Measurements from ENCODE around the gene DBT. TPM values are rescaled to one million over a fixed set of nuclear protein-coding genes. Genes with fewer than 3 reads are reported as not detected.

DBT gene
- total RNA-seq, 1 experiment from 2014 or later = 20.3 TPM

GRCh38 chr1:100230765-100231164 is 18.9 kb downstream of the DBT start:
- Histone ChIP-seq H2BK5ac (ENCODE audit: insufficient read length, low read length) (no peak overlapping the region), H3K4me1 (ENCODE audit: insufficient read depth, low read length) (no peaks in the 10 kb centered on the region), H3K9ac (ENCODE audit: extremely low read depth, insufficient read length, low read length) (no peak overlapping the region), H4K5ac (ENCODE audit: insufficient read length, low read depth, low read length) (no peak overlapping the region), H4K8ac (replicated peaks; ENCODE audit: insufficient read length, low read depth, low read length) (no peak overlapping the region), H3K27me3 (ENCODE audit: insufficient read depth, low read length) (no peaks in the 10 kb centered on the region), H2BK120ac (ENCODE audit: low read depth, low read length, poor library complexity, severe bottlenecking) (no peak overlapping the region), H2BK12ac (ENCODE audit: insufficient read length, low read depth, low read length) (no peak overlapping the region), H2AFZ (ENCODE audit: low read length) (no peak overlapping the region), H3K4ac (ENCODE audit: low read depth, low read length) (no peak overlapping the region), H3K79me1 (ENCODE audit: insufficient read depth, low read depth, low read length, poor library complexity, severe bottlenecking) (no peaks in the 10 kb centered on the region), H3K23ac (ENCODE audit: insufficient read length, low read depth, low read length) (no peak overlapping the region), H3K4me2 (ENCODE audit: insufficient read depth, insufficient read length, low read length) (no peak overlapping the region), H2BK20ac (ENCODE audit: low read depth, low read length, poor library complexity, severe bottlenecking) (no peak overlapping the region), H3K56ac (ENCODE audit: insufficient read length, low read depth, low read length) (no peak overlapping the region), H3T11ph (ENCODE audit: low read length) (no peak overlapping the region), H3K27ac (ENCODE audit: insufficient read length, low read depth, low read length) (no peak overlapping the region), H4K20me1 (ENCODE audit: control insufficient read depth, insufficient read depth, insufficient read length) (no peaks in the 10 kb centered on the region), H3K9me3 (ENCODE audit: control insufficient read depth, low read depth, low read length) (no peaks in the 10 kb centered on the region), H3K79me2 (ENCODE audit: insufficient read depth, low read length) (no peaks in the 10 kb centered on the region), H3K23me2 (ENCODE audit: insufficient read length, low read depth, low read length, poor library complexity, severe bottlenecking) (no peaks in the 10 kb centered on the region), H3K14ac (ENCODE audit: insufficient read depth, low read length) (no peak overlapping the region), H2AK5ac (ENCODE audit: insufficient read length, low read length) (no peak overlapping the region), H3K18ac (ENCODE audit: insufficient read length, low read depth, low read length) (no peak overlapping the region), H4K91ac (ENCODE audit: insufficient read length, low read depth, low read length) (no peak overlapping the region), H2BK15ac (ENCODE audit: low read depth, low read length) (no peak overlapping the region)
- DNase-seq = no peak
- H3K9me3 Mint-ChIP-seq = no peaks in the 10 kb centered on the region
- no peak overlapping the region for H3K27ac Mint-ChIP-seq
- no peak for TF ChIP-seq CTCF (conservative IDR thresholded peaks at IDR 0.05)
- peaks cover 0 to 3% of the 10 kb centered on the region in 2 experiments; a peak in 2 of 4 replicates for H3K4me1 Mint-ChIP-seq
- no peaks in the 10 kb centered on the region for H3K27me3 Mint-ChIP-seq (ENCODE audit: low read depth)
- WGBS (ENCODE audit: extremely low coverage, insufficient read length, low lambda C conversion rate) = no CpG with 5 or more reads among the region's 2 CpGs
- H3K36me3 Mint-ChIP-seq (ENCODE audit: insufficient read depth in 1 of 3, low read depth in 3 of 3) = peaks cover 7 to 56% (median 49%) of the 10 kb centered on the region in 3 experiments; a peak in 6 of 7 replicates
- no peak overlapping the region for H3K4me3 Mint-ChIP-seq

All from H9 (cell line).